ENCODE data around the gene SMTNL2. TPM values are rescaled to one million over a fixed set of nuclear protein-coding genes. Genes with fewer than 3 reads are reported as not detected.

SMTNL2 gene
- total and polyA plus RNA-seq, 12 donors: 2.7 to 84.1 (median 19.1) TPM

GRCh38 chr17:4632581-4632920 lies 48.2 kb downstream of the SMTNL2 start:
- Histone ChIP-seq H3K9me3 (no peaks in the 10 kb centered on the region), H3K27me3 (peaks cover 5 to 49% (median 32%) of the 10 kb centered on the region in 7 donors), H3K4me1 (peaks cover 0 to 18% (median 0%) of the 10 kb centered on the region in 9 donors), H3K36me3 (no peaks in the 10 kb centered on the region), H3K4me3 (no peak overlapping the region), H3K27ac (no peak overlapping the region)
- 45 to 59% methylated on average over 7 of the region's 7 CpGs for WGBS, 2 donors
- TF ChIP-seq CTCF (IDR thresholded peaks at IDR 0.05): no peak
- ATAC-seq (no peak), DNase-seq (no peak)
- intact Hi-C loops (cut with DNase I): loop anchor here in 1 of 10 donors (5.0 kb wide), 1 partner anchor 205 kb away; no protein-coding TSS in a partner anchor

- no peak for DNase-seq
- no peak overlapping the region for H3K4me3 ChIP-seq
- 95 to 97% methylated on average over 2 of the region's 2 CpGs for WGBS, 2 donors
- no peak overlapping the region for H3K27ac ChIP-seq
- ATAC-seq: no peak
- H3K36me3 ChIP-seq: no peaks in the 10 kb centered on the region
- TF ChIP-seq CTCF (IDR thresholded peaks at IDR 0.05): no peak
- H3K9me3 ChIP-seq: no peaks in the 10 kb centered on the region
- H3K4me1 ChIP-seq: peaks cover 0 to 18% (median 0%) of the 10 kb centered on the region in 9 donors
- peaks cover 5 to 56% (median 35%) of the 10 kb centered on the region in 7 donors for H3K27me3 ChIP-seq
- intact Hi-C loops (cut with DNase I): loop anchor here in 1 of 10 donors (5.0 kb wide), 1 partner anchor 206 kb away; no protein-coding TSS in a partner anchor
These were observed 49.3 kb downstream of the SMTNL2 start for GRCh38 chr17:4633643-4634042.

- Histone ChIP-seq H3K4me3 (no peak overlapping the region), H3K27me3 (peaks cover 5 to 65% (median 45%) of the 10 kb centered on the region in 7 donors), H3K4me1 (peaks cover 0 to 21% (median 0%) of the 10 kb centered on the region in 9 donors), H3K9me3 (no peaks in the 10 kb centered on the region), H3K36me3 (no peaks in the 10 kb centered on the region), H3K27ac (no peak overlapping the region)
- TF ChIP-seq CTCF (IDR thresholded peaks at IDR 0.05): no peak
- intact Hi-C loops (cut with DNase I): loop anchor here in 1 of 10 donors (5.0 kb wide), 1 partner anchor 208 kb away; no protein-coding TSS in a partner anchor
- WGBS, 2 donors: 65 to 69% methylated on average over 4 of the region's 4 CpGs
- DNase-seq (no peak), ATAC-seq (no peak)
These were observed 50.6 kb downstream of the SMTNL2 start for GRCh38 chr17:4634976-4635375.

GRCh38 chr17:4635823-4636375 lies 51.6 kb downstream of the SMTNL2 start:
- intact Hi-C loops (cut with DNase I): no loop called here
- H3K9me3 ChIP-seq: no peaks in the 10 kb centered on the region
- 4 to 11% methylated on average over 9 to 10 of the region's 10 CpGs for WGBS, 2 donors
- ATAC-seq: peak in 7 of 8 donors; percentile 41 to 64 (median 53)
- peaks cover 5 to 65% (median 51%) of the 10 kb centered on the region in 7 donors for H3K27me3 ChIP-seq
- H3K4me1 ChIP-seq: peaks cover 0 to 21% (median 0%) of the 10 kb centered on the region in 9 donors
- TF ChIP-seq CTCF (IDR thresholded peaks at IDR 0.05): no peak
- DNase-seq: peak in 1 of 2 donors; percentile 7
- H3K36me3 ChIP-seq: no peaks in the 10 kb centered on the region
- H3K4me3 ChIP-seq: no peak overlapping the region
- H3K27ac ChIP-seq: no peak overlapping the region

Data from heart right ventricle (tissue), 16 donors.